ENCODE data around the gene KRT85.
A peak's percentile ranks its signal among the peaks of the same experiment; 100 is the strongest.

DNA sequence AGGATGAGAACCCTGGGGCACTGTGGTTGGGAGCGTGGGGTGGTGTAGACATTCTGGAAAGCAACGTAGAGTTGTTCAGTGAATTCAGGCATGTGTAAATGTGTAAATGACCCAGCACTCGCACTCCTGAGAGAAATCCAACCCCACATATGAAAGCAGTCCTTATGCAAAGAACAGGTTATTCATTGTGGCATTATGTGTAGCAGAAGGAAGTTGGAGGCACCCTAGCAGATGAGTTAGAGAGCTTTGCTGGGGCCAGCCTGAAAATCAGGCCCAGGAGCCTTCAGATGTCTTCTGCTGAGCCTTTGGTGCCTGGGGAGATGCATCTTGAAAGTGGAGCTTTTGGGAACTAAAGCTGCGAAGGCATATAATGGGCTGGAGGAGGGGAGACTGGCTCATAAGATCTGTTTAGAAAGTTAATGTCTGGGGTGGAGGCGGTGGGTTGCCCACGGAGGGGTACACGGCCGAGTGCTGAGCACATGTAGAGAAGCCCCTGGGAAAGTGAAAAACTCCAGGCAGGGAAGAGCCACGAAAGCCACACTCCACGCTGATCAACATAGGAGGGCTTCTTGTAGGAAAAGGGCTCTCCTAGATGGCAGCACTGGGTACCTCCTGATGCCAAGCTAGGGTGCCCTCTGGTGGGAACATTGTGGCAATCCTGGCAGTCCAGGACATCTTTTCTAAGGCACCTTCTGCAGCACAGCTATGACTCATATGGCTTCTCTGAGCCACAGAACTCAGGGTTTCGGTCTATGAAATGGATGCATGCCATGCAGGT, 40.0 kb downstream of the KRT85 start:
- TF ChIP-seq FOXP2 (optimal IDR thresholded peaks at IDR 0.05; ENCODE audit: control extremely low read depth, extremely low read length, insufficient read depth) (peak; percentile 17), POLR2AphosphoS5 (IDR thresholded peaks at IDR 0.05; ENCODE audit: borderline replicate concordance, low read depth, low read length) (no peak)

Data from SK-N-MC (cell line).